GM18867 (cell line): ENCODE measurements around the gene MCCC1.
"Not testable (repeated sequence)": the region's sequence is repeated elsewhere in the genome, so short reads cannot be mapped to it uniquely, and the experiment has no call there.

Experiments
- ATAC-seq: cut with Tn5 transposase; IDR thresholded peaks from one replicate; pipeline ENCODE4 v1.9.1; 2021; ENCODE audit warnings: mild to moderate bottlenecking, moderate library complexity; ENCODE audit not compliant: unreplicated experiment

MCCC1 gene

GRCh38 chr3:183106635-183107034 is 7.3 kb upstream of the MCCC1 start:
- no peak for ATAC-seq

- not testable (repeated sequence) for ATAC-seq
Measured at GRCh38 chr3:183103950-183104349, 4.7 kb upstream of the MCCC1 start.

- not testable (repeated sequence) for ATAC-seq
Measured at GRCh38 chr3:183101040-183101439, 1.7 kb upstream of the MCCC1 start.

- ATAC-seq = no peak
Measured at GRCh38 chr3:183100376-183100775, 1.1 kb upstream of the MCCC1 start.

- ATAC-seq = peak; percentile 3
Measured at GRCh38 chr3:183099838-183100204, 525 bp upstream of the MCCC1 start.

- ATAC-seq = peak; percentile 1
Measured at GRCh38 chr3:183098536-183099025, 715 bp downstream of the MCCC1 start.

- ATAC-seq = no peak
Measured at GRCh38 chr3:183094711-183095110, 4.6 kb downstream of the MCCC1 start.

GRCh38 chr3:183092256-183092655 is 7.0 kb downstream of the MCCC1 start:
- no peak for ATAC-seq

- ATAC-seq = no peak
Measured at GRCh38 chr3:183087184-183087583, 12.1 kb downstream of the MCCC1 start.

GRCh38 chr3:183085634-183086390 is 13.5 kb downstream of the MCCC1 start:
- ATAC-seq = no peak

- ATAC-seq = no peak
Measured at GRCh38 chr3:183082355-183082915, 16.9 kb downstream of the MCCC1 start.

- no peak for ATAC-seq
Measured at GRCh38 chr3:183081459-183082183, 17.7 kb downstream of the MCCC1 start.

GRCh38 chr3:183080628-183081027 is 18.7 kb downstream of the MCCC1 start:
- no peak for ATAC-seq

GRCh38 chr3:183074881-183075280 is 24.4 kb downstream of the MCCC1 start:
- ATAC-seq = no peak

GRCh38 chr3:183074261-183074660 is 25.0 kb downstream of the MCCC1 start:
- no peak for ATAC-seq

GRCh38 chr3:183073839-183074238 is 25.5 kb downstream of the MCCC1 start:
- ATAC-seq = no peak

GRCh38 chr3:183070892-183071291 is 28.4 kb downstream of the MCCC1 start:
- ATAC-seq = no peak

- no peak for ATAC-seq
Measured at GRCh38 chr3:183069086-183069485, 30.2 kb downstream of the MCCC1 start.

GRCh38 chr3:183066891-183067290 is 32.4 kb downstream of the MCCC1 start:
- ATAC-seq = not testable (repeated sequence)

- ATAC-seq = no peak
Measured at GRCh38 chr3:183064475-183064874, 34.8 kb downstream of the MCCC1 start.

GRCh38 chr3:183061391-183062172 is 37.7 kb downstream of the MCCC1 start:
- no peak for ATAC-seq
